Activated CD8-positive, alpha-beta T cell treated with anti-CD3 and anti-CD28 coated beads for 36 hours (primary cell): ENCODE data around the gene SLC24A3. TPM values are rescaled to one million over a fixed set of nuclear protein-coding genes. Genes with fewer than 3 reads are reported as not detected.

Source experiments
- ATAC-seq: fragments of 200-7000 bp; cut with Tn5 transposase; one replicate; pipeline ENCODE4 v1.10.0; 2021; ENCODE audit warnings: mild to moderate bottlenecking, moderate library complexity
- CTCF ChIA-PET: fragments of 350-600 bp; sonication (Branson Sonifier 250); formaldehyde crosslinking; loops from one replicate; lab custom pipeline; 2021; ENCODE audit warnings: antibody characterized with exemption; lab: Charles Lee
- POLR2A ChIA-PET: fragments of 350-600 bp; sonication (Branson Sonifier 250); formaldehyde crosslinking; loops from one replicate; lab custom pipeline; 2021; ENCODE audit warnings: antibody characterized with exemption; lab: Charles Lee
- DNase-seq: peaks from one replicate; pipeline ENCODE4 v3.0.0-alpha.2; 2020
- H3K27ac Mint-ChIP-seq: one replicate; pipeline ENCODE4 v1.8.0; 2021; ENCODE audit warnings: mild to moderate bottlenecking, mixed read lengths
- H3K27me3 Mint-ChIP-seq: one replicate; pipeline ENCODE4 v1.8.0; 2021; ENCODE audit warnings: mixed read lengths
- H3K36me3 Mint-ChIP-seq: one replicate; pipeline ENCODE4 v1.8.0; 2021; ENCODE audit warnings: low read depth, mixed read lengths
- H3K4me1 Mint-ChIP-seq: one replicate; pipeline ENCODE4 v1.8.0; 2021; ENCODE audit warnings: low read depth, mixed read lengths
- H3K4me3 Mint-ChIP-seq: one replicate; pipeline ENCODE4 v1.8.0; 2021; ENCODE audit warnings: mild to moderate bottlenecking, moderate library complexity, mixed read lengths
- H3K9me3 Mint-ChIP-seq: one replicate; pipeline ENCODE4 v1.8.0; 2021; ENCODE audit warnings: mixed read lengths
- intact Hi-C: fragments of 100-400 bp; cut with micrococcal nuclease; formaldehyde crosslinking; loops from one replicate; pipeline ENCODE4 v1.10.0; 2022
- total RNA-seq, 2 experiments: library from RNA; stranded (reverse); gene quantifications; one replicate each; pipeline ENCODE4 v1.2.3, GENCODE V29; 2021
- TF ChIP-seq, protein P1 (sequence below): fragments of 200-600 bp; IDR thresholded peaks from one replicate; pipeline ENCODE4 v1.8.0; 2022; ENCODE audit warnings: antibody characterized with exemption, mild to moderate bottlenecking

SLC24A3 gene
- total RNA-seq, 2 experiments from 2014 or later, result not detected

DNA sequence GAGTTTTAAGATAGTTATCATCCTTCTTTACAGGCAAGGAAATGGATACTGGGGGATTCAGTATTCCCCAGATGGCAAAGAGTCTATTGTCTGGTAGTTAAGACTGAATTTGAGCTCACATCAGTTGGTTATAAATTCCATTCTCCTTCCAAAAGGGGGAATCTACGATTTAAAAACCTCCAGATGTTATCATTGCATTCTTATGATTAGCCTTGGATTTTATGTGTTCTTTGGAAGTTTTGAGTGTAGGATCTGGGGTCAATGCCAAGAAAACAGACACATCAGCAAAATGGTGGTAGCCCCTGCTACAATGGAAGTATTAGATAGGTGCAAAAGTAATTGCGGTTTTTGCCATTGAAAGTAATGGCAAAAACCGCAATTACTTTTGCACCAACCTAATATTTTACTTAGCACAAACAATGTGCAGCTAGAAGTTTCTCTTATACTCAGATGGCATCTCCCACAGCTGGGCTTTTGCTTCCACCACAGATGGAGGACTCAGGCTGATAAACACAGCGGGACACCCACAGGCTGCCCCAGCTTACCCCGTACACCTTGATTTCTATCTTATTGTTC, 377.4 kb downstream of the SLC24A3 start:
- Mint-ChIP-seq H3K4me1 (no peaks in the 10 kb centered on the region), H3K4me3 (no peak overlapping the region), H3K27me3 (no peaks in the 10 kb centered on the region), H3K27ac (no peak overlapping the region), H3K9me3 (no peaks in the 10 kb centered on the region), H3K36me3 (no peaks in the 10 kb centered on the region)
- ChIA-PET POLR2A (no interaction called here), CTCF (interaction anchor here (3.1 kb wide), 1 partner anchor 384 kb away, joined by 6 read pairs; no protein-coding TSS in a partner anchor)
- ATAC-seq (no peak), DNase-seq (no peak)
- intact Hi-C loops, result loop anchor here (10.0 kb wide), 1 partner anchor 385 kb away; no protein-coding TSS in a partner anchor
- TF ChIP-seq, protein P1, sequence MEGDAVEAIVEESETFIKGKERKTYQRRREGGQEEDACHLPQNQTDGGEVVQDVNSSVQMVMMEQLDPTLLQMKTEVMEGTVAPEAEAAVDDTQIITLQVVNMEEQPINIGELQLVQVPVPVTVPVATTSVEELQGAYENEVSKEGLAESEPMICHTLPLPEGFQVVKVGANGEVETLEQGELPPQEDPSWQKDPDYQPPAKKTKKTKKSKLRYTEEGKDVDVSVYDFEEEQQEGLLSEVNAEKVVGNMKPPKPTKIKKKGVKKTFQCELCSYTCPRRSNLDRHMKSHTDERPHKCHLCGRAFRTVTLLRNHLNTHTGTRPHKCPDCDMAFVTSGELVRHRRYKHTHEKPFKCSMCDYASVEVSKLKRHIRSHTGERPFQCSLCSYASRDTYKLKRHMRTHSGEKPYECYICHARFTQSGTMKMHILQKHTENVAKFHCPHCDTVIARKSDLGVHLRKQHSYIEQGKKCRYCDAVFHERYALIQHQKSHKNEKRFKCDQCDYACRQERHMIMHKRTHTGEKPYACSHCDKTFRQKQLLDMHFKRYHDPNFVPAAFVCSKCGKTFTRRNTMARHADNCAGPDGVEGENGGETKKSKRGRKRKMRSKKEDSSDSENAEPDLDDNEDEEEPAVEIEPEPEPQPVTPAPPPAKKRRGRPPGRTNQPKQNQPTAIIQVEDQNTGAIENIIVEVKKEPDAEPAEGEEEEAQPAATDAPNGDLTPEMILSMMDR, result no peak

DNA sequence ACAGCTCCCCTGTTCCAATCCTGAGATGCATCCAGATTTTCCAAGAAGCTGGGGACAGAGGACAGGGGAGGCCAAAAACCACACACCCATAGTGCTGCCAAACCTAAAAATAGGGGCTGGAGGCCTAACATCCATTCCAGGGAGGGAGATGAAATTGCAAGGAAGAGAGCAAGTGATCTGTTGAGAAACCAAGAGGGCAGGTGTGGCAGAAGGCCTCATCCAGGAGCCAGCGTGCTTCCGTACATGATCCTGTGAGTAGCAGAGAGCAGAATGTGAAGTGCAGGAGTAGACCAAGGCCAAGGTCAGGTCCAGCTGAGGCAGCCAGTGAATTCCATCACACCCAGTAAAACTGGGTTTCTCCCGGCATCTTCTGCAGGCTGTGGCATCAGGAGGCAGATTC, 377.9 kb downstream of the SLC24A3 start:
- Mint-ChIP-seq H3K27me3 (no peaks in the 10 kb centered on the region), H3K4me1 (no peaks in the 10 kb centered on the region), H3K4me3 (no peak overlapping the region), H3K9me3 (no peaks in the 10 kb centered on the region), H3K36me3 (no peaks in the 10 kb centered on the region), H3K27ac (no peak overlapping the region)
- ATAC-seq, result no peak
- intact Hi-C loops, result no loop called here
- TF ChIP-seq, protein P1, result no peak
- ChIA-PET CTCF (interaction anchor here (3.1 kb wide), 1 partner anchor 385 kb away, joined by 6 read pairs; no protein-coding TSS in a partner anchor), POLR2A (no interaction called here)
- no peak for DNase-seq

DNA sequence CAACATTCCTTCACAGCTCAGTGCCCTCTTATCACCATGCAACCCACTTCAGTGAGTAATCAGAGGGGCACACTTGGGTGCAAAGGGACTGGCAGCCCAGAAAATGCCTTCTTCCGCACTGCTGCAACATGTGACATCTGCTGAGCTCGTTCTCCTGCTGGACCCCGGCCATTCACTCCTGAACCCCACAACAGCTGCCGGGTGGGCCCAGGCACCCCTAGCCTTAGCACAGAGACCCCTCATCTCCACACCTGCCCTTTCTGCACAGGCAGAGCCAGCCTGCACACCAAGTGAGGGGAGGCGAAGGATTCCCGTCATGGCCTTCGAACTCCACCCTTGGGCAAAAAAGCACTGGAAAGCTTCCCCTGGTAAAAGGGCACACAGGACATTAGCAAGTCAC, 381.3 kb downstream of the SLC24A3 start:
- CTCF ChIA-PET, result no interaction called here
- no peaks in the 10 kb centered on the region for H3K4me1 Mint-ChIP-seq
- intact Hi-C loops, result no loop called here
- no peak overlapping the region for H3K4me3 Mint-ChIP-seq
- DNase-seq, result no peak
- POLR2A ChIA-PET, result interaction anchor here (0.6 kb wide), 1 partner anchor 946 kb away, joined by 3 read pairs; no protein-coding TSS in a partner anchor
- TF ChIP-seq, protein P1, result no peak
- ATAC-seq, result no peak
- H3K9me3 Mint-ChIP-seq, result no peaks in the 10 kb centered on the region
- no peaks in the 10 kb centered on the region for H3K27me3 Mint-ChIP-seq
- H3K36me3 Mint-ChIP-seq, result no peaks in the 10 kb centered on the region
- no peak overlapping the region for H3K27ac Mint-ChIP-seq

DNA sequence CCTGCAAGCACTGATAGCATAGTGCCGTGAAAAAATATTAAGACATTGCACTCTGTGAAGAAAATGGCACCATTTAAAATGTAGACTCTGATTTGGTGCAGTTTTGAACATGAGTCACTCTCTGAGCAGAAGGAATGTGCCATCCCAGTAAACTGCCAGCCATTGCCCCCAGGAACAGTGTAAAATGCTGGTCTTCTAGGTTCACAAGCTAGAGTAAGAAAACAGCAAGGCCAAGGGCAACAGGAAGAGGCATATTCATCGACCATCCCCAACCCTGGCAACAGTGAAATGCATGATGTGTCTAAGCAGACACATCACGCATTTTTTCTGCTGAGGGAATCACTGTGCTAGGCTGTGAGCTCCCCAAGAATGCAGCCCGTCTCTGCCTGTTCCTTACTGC, 382.5 kb downstream of the SLC24A3 start:
- Mint-ChIP-seq H3K27ac (no peak overlapping the region), H3K9me3 (no peaks in the 10 kb centered on the region), H3K4me3 (no peak overlapping the region), H3K36me3 (no peaks in the 10 kb centered on the region), H3K27me3 (no peaks in the 10 kb centered on the region), H3K4me1 (no peaks in the 10 kb centered on the region)
- DNase-seq (no peak), ATAC-seq (no peak)
- intact Hi-C loops, result no loop called here
- CTCF ChIA-PET, result no interaction called here
- TF ChIP-seq, protein P1, result no peak
- POLR2A ChIA-PET, result no interaction called here

DNA sequence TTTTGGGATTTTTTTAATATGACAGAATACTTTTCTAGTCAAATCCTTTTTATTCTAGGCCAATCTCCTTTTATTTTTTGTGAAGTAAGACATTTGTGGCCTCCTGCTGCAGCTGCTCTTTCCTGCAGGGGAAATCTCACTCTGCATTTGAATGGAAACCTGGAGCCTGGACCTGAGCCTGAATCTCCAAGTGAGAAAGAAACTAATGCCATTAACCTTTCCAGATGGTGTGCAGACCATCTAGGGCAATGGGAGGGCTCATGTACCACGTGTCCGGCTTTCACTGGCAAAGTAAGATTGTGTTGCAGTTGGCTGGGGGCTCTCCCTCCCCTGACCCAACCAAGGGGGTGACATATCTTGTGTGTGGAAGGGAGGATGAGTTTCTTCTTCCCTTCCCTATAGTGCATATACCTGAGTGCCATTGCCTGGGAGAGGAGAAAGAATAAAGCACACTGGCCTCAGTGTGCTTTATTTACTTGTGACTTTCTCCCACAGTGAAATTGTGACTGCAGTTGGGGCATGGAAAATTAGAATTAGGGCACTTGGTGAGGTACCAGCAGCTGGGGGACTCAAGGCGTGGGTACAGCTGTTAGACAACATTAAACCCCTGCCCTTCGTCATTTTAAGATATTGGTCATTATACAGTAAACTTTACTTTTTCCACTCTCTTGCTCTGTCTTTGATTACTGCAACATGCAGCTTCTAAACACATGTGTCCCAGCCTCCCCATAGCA, 385.8 kb downstream of the SLC24A3 start:
- CTCF ChIA-PET, result no interaction called here
- ATAC-seq (no peak), DNase-seq (no peak)
- Mint-ChIP-seq H3K27me3 (no peaks in the 10 kb centered on the region), H3K4me3 (no peak overlapping the region), H3K4me1 (no peaks in the 10 kb centered on the region), H3K9me3 (no peaks in the 10 kb centered on the region), H3K36me3 (no peaks in the 10 kb centered on the region), H3K27ac (no peak overlapping the region)
- POLR2A ChIA-PET, result no interaction called here
- TF ChIP-seq, protein P1, result no peak
- intact Hi-C loops, result no loop called here
